Central memory CD8-positive, alpha-beta T cell (primary cell): ENCODE results near the gene PLD5.
A peak's percentile ranks its signal among the peaks of the same experiment; 100 is the strongest.

ENCODE experiments used
- ATAC-seq: fragments of 150-1000 bp; cut with Tn5 transposase; replicated peaks from 2 replicates; pipeline ENCODE4 v1.10.0; 2022; ENCODE audit warnings: mild to moderate bottlenecking, moderate FRiP score, moderate number of reproducible peaks; ENCODE audit not compliant: poor library complexity, severe bottlenecking; ENCODE audit errors: extremely low read depth
- DNase-seq, 2 donors: peaks; one replicate each; pipeline ENCODE4 v3.0.0; 2021; ENCODE audit warnings: low spot score in 2 of 2
- H3K27ac Mint-ChIP-seq: one replicate; pipeline ENCODE4 v1.8.0; 2022; ENCODE audit warnings: low read depth, mild to moderate bottlenecking, moderate library complexity, mixed read lengths
- H3K27me3 Mint-ChIP-seq: one replicate; pipeline ENCODE4 v1.8.0; 2022; ENCODE audit warnings: mixed read lengths
- H3K36me3 Mint-ChIP-seq: one replicate; pipeline ENCODE4 v1.8.0; 2022; ENCODE audit warnings: mild to moderate bottlenecking, moderate library complexity, mixed read lengths; ENCODE audit not compliant: insufficient read depth
- H3K4me1 Mint-ChIP-seq: one replicate; pipeline ENCODE4 v1.8.0; 2022; ENCODE audit warnings: mixed read lengths
- H3K4me3 Mint-ChIP-seq: one replicate; pipeline ENCODE4 v1.8.0; 2022; ENCODE audit warnings: mild to moderate bottlenecking, moderate library complexity, mixed read lengths
- H3K9me3 Mint-ChIP-seq: one replicate; pipeline ENCODE4 v1.8.0; 2022; ENCODE audit warnings: mixed read lengths

PLD5 gene

DNA sequence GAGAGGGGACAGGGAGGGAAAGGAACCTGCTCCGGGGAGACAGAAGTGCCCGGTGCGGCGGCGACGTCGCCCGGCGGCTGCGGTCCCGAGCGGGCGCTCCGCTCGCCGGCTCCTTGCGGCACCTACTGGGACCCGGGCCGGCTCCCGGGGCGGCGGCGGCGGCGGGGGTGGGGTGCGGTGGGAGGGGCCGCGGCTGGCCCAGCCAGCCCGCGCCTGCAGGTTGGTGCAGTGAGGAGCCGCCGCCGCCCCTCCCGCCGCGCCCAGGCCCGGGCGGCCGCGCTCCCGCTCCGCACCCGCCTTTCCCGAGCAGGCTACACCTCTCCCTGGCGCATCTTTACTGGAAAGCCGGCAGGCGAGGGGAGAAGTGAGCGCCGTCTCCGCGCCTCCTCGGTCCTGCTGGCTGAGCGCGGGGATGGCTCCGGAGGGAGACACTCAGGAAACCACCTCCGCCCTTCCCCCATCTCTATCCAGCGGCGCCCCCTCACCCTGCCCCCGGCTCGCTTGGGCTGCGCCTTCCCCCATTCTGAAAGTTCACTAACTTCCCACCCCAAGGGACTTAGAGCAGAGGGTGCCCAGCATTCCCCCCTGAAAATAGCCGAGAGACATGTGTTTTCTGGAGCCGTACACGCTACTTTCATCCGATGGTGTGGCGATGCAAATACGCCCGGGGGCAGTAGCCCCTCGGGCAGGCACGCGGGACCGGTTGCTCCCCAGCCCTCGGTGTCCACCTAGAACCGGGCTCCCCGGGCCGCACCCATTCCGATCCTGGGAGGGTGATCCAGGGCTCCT is at the start of gene PLD5:
PLD5 (minus strand) TSS at position 127 of the 789 bp plus-strand sequence.
- no peak for DNase-seq

GRCh38 chr1:242569867-242570266 is 45.4 kb upstream of the PLD5 start:
- H3K9me3 Mint-ChIP-seq: no peaks in the 10 kb centered on the region

More for the DNA sequence above, at the start of gene PLD5:
- Mint-ChIP-seq H3K27me3 (peaks cover 57% of the 10 kb centered on the region), H3K36me3 (no peaks in the 10 kb centered on the region), H3K9me3 (no peaks in the 10 kb centered on the region), H3K27ac (no peak within 1 kb of the TSS), H3K4me1 (peaks cover 8% of the 10 kb centered on the region), H3K4me3 (peak within 1 kb of the TSS; percentile 16)
- ATAC-seq: no peak

GRCh38 chr1:242568666-242569065 is 44.2 kb upstream of the PLD5 start:
- no peaks in the 10 kb centered on the region for H3K36me3 Mint-ChIP-seq
- DNase-seq (no peak), ATAC-seq (no peak)
- H3K27me3 Mint-ChIP-seq: no peaks in the 10 kb centered on the region
- no peak overlapping the region for H3K27ac Mint-ChIP-seq
- no peaks in the 10 kb centered on the region for H3K9me3 Mint-ChIP-seq
- no peaks in the 10 kb centered on the region for H3K4me1 Mint-ChIP-seq
- H3K4me3 Mint-ChIP-seq: no peak overlapping the region

More at GRCh38 chr1:242569867-242570266, 45.4 kb upstream of the PLD5 start:
- no peak for DNase-seq
- Mint-ChIP-seq H3K27ac (no peak overlapping the region), H3K36me3 (no peaks in the 10 kb centered on the region), H3K4me3 (no peak overlapping the region), H3K4me1 (no peaks in the 10 kb centered on the region), H3K27me3 (no peaks in the 10 kb centered on the region)
- no peak for ATAC-seq

- Mint-ChIP-seq H3K27ac (no peak overlapping the region), H3K4me3 (no peak overlapping the region), H3K9me3 (no peaks in the 10 kb centered on the region), H3K27me3 (no peaks in the 10 kb centered on the region), H3K36me3 (no peaks in the 10 kb centered on the region), H3K4me1 (no peaks in the 10 kb centered on the region)
- DNase-seq (no peak), ATAC-seq (no peak)
Observed at GRCh38 chr1:242567596-242567995, 43.1 kb upstream of the PLD5 start.

DNA sequence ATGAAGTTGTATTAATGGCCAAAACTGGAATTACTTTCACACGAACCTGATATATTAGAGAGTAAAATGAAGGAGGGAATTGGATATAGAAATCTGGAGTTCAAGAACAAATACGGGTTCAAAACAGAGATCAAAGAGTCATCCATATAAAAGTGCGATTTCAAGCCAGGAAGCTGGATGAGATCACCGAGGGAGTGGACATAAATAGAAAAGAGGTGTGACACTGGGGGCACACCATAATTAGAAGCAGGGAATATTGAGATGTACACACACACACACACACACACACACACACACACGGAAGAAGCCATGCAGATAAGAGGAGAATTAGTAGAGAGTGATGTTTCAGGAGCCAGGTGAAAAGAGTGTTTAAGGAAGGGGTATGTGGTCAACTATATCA is 32.3 kb upstream of the PLD5 start:
- no peaks in the 10 kb centered on the region for H3K9me3 Mint-ChIP-seq
- DNase-seq: no peak
- no peaks in the 10 kb centered on the region for H3K4me1 Mint-ChIP-seq

GRCh38 chr1:242556276-242556675 is 31.8 kb upstream of the PLD5 start:
- H3K9me3 Mint-ChIP-seq: no peaks in the 10 kb centered on the region
- DNase-seq: no peak
- H3K4me3 Mint-ChIP-seq: no peak overlapping the region
- no peak for ATAC-seq
- no peaks in the 10 kb centered on the region for H3K4me1 Mint-ChIP-seq
- no peaks in the 10 kb centered on the region for H3K36me3 Mint-ChIP-seq
- H3K27ac Mint-ChIP-seq: no peak overlapping the region
- peaks cover 27% of the 10 kb centered on the region for H3K27me3 Mint-ChIP-seq

More for the DNA sequence above, 32.3 kb upstream of the PLD5 start:
- no peak for ATAC-seq
- Mint-ChIP-seq H3K27ac (no peak overlapping the region), H3K36me3 (no peaks in the 10 kb centered on the region), H3K4me3 (no peak overlapping the region), H3K27me3 (peaks cover 27% of the 10 kb centered on the region)

GRCh38 chr1:242554577-242554976 is 30.1 kb upstream of the PLD5 start:
- no peaks in the 10 kb centered on the region for H3K36me3 Mint-ChIP-seq
- ATAC-seq (no peak), DNase-seq (no peak)
- H3K9me3 Mint-ChIP-seq: no peaks in the 10 kb centered on the region
- no peaks in the 10 kb centered on the region for H3K4me1 Mint-ChIP-seq
- H3K27me3 Mint-ChIP-seq: peaks cover 27% of the 10 kb centered on the region
- no peak overlapping the region for H3K27ac Mint-ChIP-seq
- H3K4me3 Mint-ChIP-seq: no peak overlapping the region

GRCh38 chr1:242546849-242547729 is 22.6 kb upstream of the PLD5 start:
- no peak overlapping the region for H3K4me3 Mint-ChIP-seq
- DNase-seq: no peak
- H3K27me3 Mint-ChIP-seq: no peaks in the 10 kb centered on the region
- no peaks in the 10 kb centered on the region for H3K4me1 Mint-ChIP-seq
- no peak for ATAC-seq
- H3K9me3 Mint-ChIP-seq: no peaks in the 10 kb centered on the region
- H3K36me3 Mint-ChIP-seq: no peaks in the 10 kb centered on the region
- H3K27ac Mint-ChIP-seq: no peak overlapping the region

DNA sequence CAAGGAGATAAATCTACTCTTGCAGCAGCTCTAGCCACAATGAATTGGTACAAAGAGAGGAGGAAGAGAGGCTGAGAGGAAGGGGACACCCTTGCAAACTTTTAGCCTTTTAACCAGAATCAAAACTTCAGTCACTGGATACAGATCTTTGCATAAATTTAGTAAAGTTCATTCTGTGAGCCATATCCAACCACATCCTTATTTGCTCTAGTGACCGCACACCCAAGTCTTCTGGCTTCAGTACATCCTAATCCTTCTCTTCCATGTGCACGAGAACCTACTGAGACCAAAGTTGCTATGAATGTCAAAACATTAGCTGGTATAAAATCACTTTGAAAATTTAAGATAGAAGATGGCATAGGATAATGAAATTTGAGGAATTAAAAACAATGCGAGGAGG is 21.9 kb upstream of the PLD5 start:
- H3K4me3 Mint-ChIP-seq: no peak overlapping the region
- ATAC-seq (no peak), DNase-seq (no peak)
- H3K9me3 Mint-ChIP-seq: no peaks in the 10 kb centered on the region
- no peaks in the 10 kb centered on the region for H3K4me1 Mint-ChIP-seq
- no peak overlapping the region for H3K27ac Mint-ChIP-seq
- no peaks in the 10 kb centered on the region for H3K27me3 Mint-ChIP-seq
- no peaks in the 10 kb centered on the region for H3K36me3 Mint-ChIP-seq

- H3K36me3 Mint-ChIP-seq: no peaks in the 10 kb centered on the region
- H3K4me1 Mint-ChIP-seq: no peaks in the 10 kb centered on the region
- H3K27me3 Mint-ChIP-seq: no peaks in the 10 kb centered on the region
- H3K27ac Mint-ChIP-seq: no peak overlapping the region
- no peak overlapping the region for H3K4me3 Mint-ChIP-seq
- no peaks in the 10 kb centered on the region for H3K9me3 Mint-ChIP-seq
- DNase-seq: no peak
- ATAC-seq: no peak
Observed at GRCh38 chr1:242544071-242544470, 19.6 kb upstream of the PLD5 start.

- Mint-ChIP-seq H3K4me1 (no peaks in the 10 kb centered on the region), H3K36me3 (no peaks in the 10 kb centered on the region), H3K4me3 (no peak overlapping the region), H3K27ac (no peak overlapping the region), H3K27me3 (no peaks in the 10 kb centered on the region), H3K9me3 (no peaks in the 10 kb centered on the region)
- DNase-seq (no peak), ATAC-seq (no peak)
Observed at GRCh38 chr1:242542271-242542670, 17.8 kb upstream of the PLD5 start.

DNA sequence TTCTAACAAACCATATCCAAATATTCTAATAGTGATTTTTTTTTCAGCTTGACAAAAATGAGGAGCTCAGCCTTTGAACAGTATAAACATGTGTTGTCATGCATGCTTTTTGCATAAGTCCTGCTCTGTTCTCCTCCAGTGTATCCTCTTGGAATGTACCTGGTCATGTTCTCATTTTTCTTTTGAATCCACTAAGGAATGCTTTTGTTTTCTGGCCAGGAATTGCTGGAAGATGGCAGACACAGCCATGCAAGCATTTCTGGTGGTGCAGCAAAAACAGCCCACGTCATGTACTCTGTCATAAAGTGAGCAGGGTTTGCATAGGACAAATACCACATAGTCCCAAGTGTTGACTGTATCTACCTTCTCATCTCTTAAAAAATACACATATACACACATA is 11.5 kb upstream of the PLD5 start:
- Mint-ChIP-seq H3K4me1 (no peaks in the 10 kb centered on the region), H3K27ac (no peak overlapping the region), H3K4me3 (no peak overlapping the region), H3K27me3 (no peaks in the 10 kb centered on the region), H3K36me3 (no peaks in the 10 kb centered on the region), H3K9me3 (no peaks in the 10 kb centered on the region)
- DNase-seq (no peak), ATAC-seq (no peak)

DNA sequence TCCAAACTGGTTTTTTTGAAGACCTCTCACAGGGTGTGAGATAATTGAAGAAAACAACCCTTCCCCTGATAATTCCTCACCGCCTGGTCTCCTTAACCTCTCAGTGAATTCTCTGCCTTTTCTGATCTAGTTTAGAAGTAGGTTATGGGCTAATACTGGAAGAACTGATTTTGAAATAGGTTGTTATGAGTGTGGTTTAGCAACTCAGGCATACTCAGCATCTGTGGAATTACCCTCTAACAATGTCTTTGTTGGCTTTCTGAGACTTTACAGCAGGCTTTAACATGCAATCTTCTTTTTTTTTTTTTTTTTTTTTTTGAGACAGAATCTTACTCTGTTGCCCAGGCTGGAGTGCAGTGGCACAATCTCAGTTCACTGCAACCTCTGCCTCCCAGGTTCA is 10.3 kb upstream of the PLD5 start:
- H3K4me3 Mint-ChIP-seq: no peak overlapping the region
- no peaks in the 10 kb centered on the region for H3K4me1 Mint-ChIP-seq
- no peaks in the 10 kb centered on the region for H3K27me3 Mint-ChIP-seq
- H3K9me3 Mint-ChIP-seq: no peaks in the 10 kb centered on the region
- DNase-seq (no peak), ATAC-seq (no peak)
- H3K36me3 Mint-ChIP-seq: no peaks in the 10 kb centered on the region
- no peak overlapping the region for H3K27ac Mint-ChIP-seq
